H9 (cell line): Measurements from ENCODE around the gene MPHOSPH10. TPM values are rescaled to one million over a fixed set of nuclear protein-coding genes. Genes with fewer than 3 reads are reported as not detected.

Source experiments
- DNase-seq: peaks from one replicate; pipeline ENCODE4 v3.0.0-alpha.2; 2017
- H2AFZ ChIP-seq: one replicate; pipeline ENCODE4 v1.6.1; 2013; ENCODE audit warnings: mild to moderate bottlenecking, low read length, control low read depth, moderate library complexity
- H2AK5ac ChIP-seq: 2 replicates; pipeline ENCODE4 v1.6.1; 2013; ENCODE audit warnings: low read length, control low read depth, mixed read lengths; ENCODE audit not compliant: insufficient read length
- H2BK120ac ChIP-seq: one replicate; pipeline ENCODE4 v1.6.1; 2013; ENCODE audit warnings: low read depth, mild to moderate bottlenecking, low read length, control low read depth, inconsistent platforms; ENCODE audit not compliant: poor library complexity, severe bottlenecking
- H2BK12ac ChIP-seq: 2 replicates; pipeline ENCODE4 v1.6.1; 2013; ENCODE audit warnings: low read length, control low read depth, mixed read lengths, low read depth; ENCODE audit not compliant: insufficient read length
- H2BK15ac ChIP-seq: 2 replicates; pipeline ENCODE4 v1.6.1; 2013; ENCODE audit warnings: low read depth, low read length, control low read depth
- H2BK20ac ChIP-seq: one replicate; pipeline ENCODE4 v1.6.1; 2013; ENCODE audit warnings: low read depth, mild to moderate bottlenecking, low read length, control low read depth, inconsistent platforms; ENCODE audit not compliant: poor library complexity, severe bottlenecking
- H2BK5ac ChIP-seq: 2 replicates; pipeline ENCODE4 v1.6.1; 2013; ENCODE audit warnings: low read length, control low read depth, mixed read lengths; ENCODE audit not compliant: insufficient read length
- H3K14ac ChIP-seq: 2 replicates; pipeline ENCODE4 v1.6.1; 2013; ENCODE audit warnings: low read length, control low read depth; ENCODE audit not compliant: insufficient read depth
- H3K18ac ChIP-seq: 2 replicates; pipeline ENCODE4 v1.6.1; 2013; ENCODE audit warnings: low read depth, mild to moderate bottlenecking, mixed read lengths, low read length, control low read depth; ENCODE audit not compliant: insufficient read length
- H3K23ac ChIP-seq: 2 replicates; pipeline ENCODE4 v1.6.1; 2013; ENCODE audit warnings: low read length, control low read depth, mixed read lengths, low read depth; ENCODE audit not compliant: insufficient read length
- H3K23me2 ChIP-seq: 2 replicates; pipeline ENCODE4 v1.6.1; 2013; ENCODE audit warnings: low read depth, mild to moderate bottlenecking, mixed read lengths, low read length, control low read depth; ENCODE audit not compliant: insufficient read length, poor library complexity, severe bottlenecking
- H3K27ac ChIP-seq: 2 replicates; pipeline ENCODE4 v1.5.1; 2013; ENCODE audit warnings: low read length, control low read depth, mixed read lengths, low read depth; ENCODE audit not compliant: insufficient read length
- H3K27me3 ChIP-seq: 2 replicates; pipeline ENCODE4 v1.6.1; 2013; ENCODE audit warnings: low read length, control low read depth, inconsistent platforms; ENCODE audit not compliant: insufficient read depth
- H3K4ac ChIP-seq: 2 replicates; pipeline ENCODE4 v1.6.1; 2013; ENCODE audit warnings: low read depth, mild to moderate bottlenecking, control low read depth, inconsistent platforms, low read length, moderate library complexity
- H3K4me1 ChIP-seq: 2 replicates; pipeline ENCODE4 v1.6.1; 2013; ENCODE audit warnings: low read length, control low read depth, inconsistent platforms; ENCODE audit not compliant: insufficient read depth
- H3K4me2 ChIP-seq: 2 replicates; pipeline ENCODE4 v1.6.1; 2013; ENCODE audit warnings: low read length, control low read depth, mixed read lengths; ENCODE audit not compliant: insufficient read length, insufficient read depth
- H3K56ac ChIP-seq: 2 replicates; pipeline ENCODE4 v1.6.1; 2013; ENCODE audit warnings: low read depth, mild to moderate bottlenecking, mixed read lengths, low read length, control low read depth; ENCODE audit not compliant: insufficient read length
- H3K79me1 ChIP-seq: 2 replicates; pipeline ENCODE4 v1.6.1; 2013; ENCODE audit warnings: low read depth, mild to moderate bottlenecking, moderate library complexity, low read length, control low read depth, inconsistent platforms; ENCODE audit not compliant: insufficient read depth, poor library complexity, severe bottlenecking
- H3K79me2 ChIP-seq: 2 replicates; pipeline ENCODE4 v1.6.1; 2013; ENCODE audit warnings: low read length, control low read depth, inconsistent platforms; ENCODE audit not compliant: insufficient read depth
- H3K9ac ChIP-seq: 2 replicates; pipeline ENCODE4 v1.6.1; 2013; ENCODE audit warnings: low read length, control low read depth, mixed read lengths; ENCODE audit not compliant: insufficient read length; ENCODE audit errors: extremely low read depth
- H3K9me3 ChIP-seq: one replicate; pipeline ENCODE4 v1.6.1; 2013; ENCODE audit warnings: low read depth, low read length, inconsistent platforms; ENCODE audit not compliant: control insufficient read depth
- H3T11ph ChIP-seq: one replicate; pipeline ENCODE4 v1.6.1; 2013; ENCODE audit warnings: mild to moderate bottlenecking, low read length, control low read depth, inconsistent platforms
- H4K20me1 ChIP-seq: one replicate; pipeline ENCODE4 v1.6.1; 2013; ENCODE audit not compliant: control insufficient read depth, insufficient read length, insufficient read depth
- H4K5ac ChIP-seq: 2 replicates; pipeline ENCODE4 v1.6.1; 2013; ENCODE audit warnings: low read depth, mild to moderate bottlenecking, mixed read lengths, low read length, control low read depth; ENCODE audit not compliant: insufficient read length
- H4K8ac ChIP-seq: replicated peaks from 2 replicates; pipeline ENCODE4 v1.6.1; 2013; ENCODE audit warnings: low read length, control low read depth, mixed read lengths, low read depth; ENCODE audit not compliant: insufficient read length
- H4K91ac ChIP-seq: 2 replicates; pipeline ENCODE4 v1.6.1; 2013; ENCODE audit warnings: low read depth, mild to moderate bottlenecking, moderate library complexity, mixed read lengths, low read length, control low read depth; ENCODE audit not compliant: insufficient read length
- H3K27ac Mint-ChIP-seq, 3 experiments: 2 replicates in 2 of 3; 3 replicates in 1 of 3; pipeline ENCODE4 v1.8.0; 2020 to 2021; ENCODE audit warnings: mixed read lengths in 3 of 3, mild to moderate bottlenecking in 1 of 3, moderate library complexity in 1 of 3
- H3K27me3 Mint-ChIP-seq: 2 replicates; pipeline ENCODE4 v1.8.0; 2021; ENCODE audit warnings: low read depth, mild to moderate bottlenecking, moderate library complexity, mixed read lengths
- H3K36me3 Mint-ChIP-seq, 3 experiments: 2 replicates in 2 of 3; 3 replicates in 1 of 3; pipeline ENCODE4 v1.8.0; 2020 to 2021; ENCODE audit warnings: low read depth in 3 of 3, mixed read lengths in 3 of 3; ENCODE audit not compliant: insufficient read depth in 1 of 3
- H3K4me1 Mint-ChIP-seq, 2 experiments: 2 replicates each; pipeline ENCODE4 v1.8.0; 2020; ENCODE audit warnings: mixed read lengths in 2 of 2
- H3K4me3 Mint-ChIP-seq, 2 experiments: 2 replicates in 1 of 2; 3 replicates in 1 of 2; pipeline ENCODE4 v1.8.0; 2020 to 2021; ENCODE audit warnings: mild to moderate bottlenecking in 2 of 2, mixed read lengths in 2 of 2, moderate library complexity in 1 of 2
- H3K9me3 Mint-ChIP-seq, 2 experiments: 2 replicates in 1 of 2; 3 replicates in 1 of 2; pipeline ENCODE4 v1.8.0; 2020; ENCODE audit warnings: mild to moderate bottlenecking in 2 of 2, mixed read lengths in 2 of 2, moderate library complexity in 1 of 2
- WGBS: extraction: QIAGEN DNeasy Blood & Tissue Kit; methylation state at CpG from one replicate; pipeline ENCODE4 v1.1.7; 2013; ENCODE audit warnings: missing lambda C conversion rate, low lambda C conversion rate, mixed read lengths; ENCODE audit not compliant: insufficient read length; ENCODE audit errors: extremely low coverage; 5-methylcytosine and 5-hydroxymethylcytosine counted together
- total RNA-seq: library from RNA; stranded (reverse); gene quantifications from 2 replicates; pipeline ENCODE4 v1.2.1, GENCODE V29; 2021
- TF ChIP-seq, protein P1 (sequence below): fragments of 200-600 bp; sonication (generic); conservative IDR thresholded peaks from 3 replicates; pipeline ENCODE4 v1.8.0; 2021; ENCODE audit warnings: antibody characterized with exemption, mild to moderate bottlenecking

The MPHOSPH10 gene
- total RNA-seq, 1 experiment from 2014 or later, result 42.1 TPM

DNA sequence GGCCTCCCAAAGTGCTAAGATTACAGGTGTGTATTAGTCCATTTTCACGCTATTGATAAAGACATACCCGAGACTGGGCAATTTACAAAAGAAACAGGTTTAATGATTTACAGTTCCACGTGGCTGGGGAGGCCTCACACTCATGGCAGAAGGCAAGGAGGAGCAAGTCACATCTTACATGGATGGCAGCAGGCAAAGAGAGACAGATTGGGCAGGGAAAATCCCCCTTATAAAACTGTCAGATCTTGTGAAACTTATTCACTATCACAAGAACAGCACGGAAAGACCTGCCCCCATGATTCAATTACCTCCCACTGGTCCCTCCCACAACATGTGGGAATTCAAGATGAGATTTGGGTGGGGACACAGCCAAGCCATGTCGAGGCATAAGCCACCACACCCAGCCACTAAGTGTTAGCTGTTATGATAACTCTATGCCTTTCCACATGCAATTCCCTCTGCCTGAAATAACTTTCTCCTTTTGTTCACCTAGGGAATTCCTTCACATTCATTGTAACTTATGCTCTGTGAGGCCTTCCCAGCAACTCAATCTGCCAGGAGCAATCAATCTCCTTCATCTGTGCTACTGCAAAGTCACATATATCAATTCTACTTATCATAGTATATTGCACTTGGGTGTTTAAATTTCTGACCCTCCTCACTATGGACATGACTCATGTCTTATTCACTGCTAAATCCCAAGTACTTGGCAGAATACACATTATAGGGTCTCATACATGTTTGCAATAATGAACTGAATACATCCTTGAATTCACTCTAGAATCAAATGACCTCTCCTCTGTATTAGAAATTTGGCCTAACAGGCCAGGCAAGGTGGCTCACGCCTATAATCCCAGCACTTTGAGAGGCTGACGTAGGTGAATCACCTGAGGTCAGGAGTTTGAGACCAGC is 7.8 kb upstream of the MPHOSPH10 start:
- peaks cover 14 to 41% (median 20%) of the 10 kb centered on the region in 3 experiments; a peak in 6 of 7 replicates for H3K36me3 Mint-ChIP-seq
- no peak overlapping the region for H2AK5ac ChIP-seq
- WGBS, result no CpG with 5 or more reads among the region's 7 CpGs

More for the DNA sequence above, 7.8 kb upstream of the MPHOSPH10 start:
- Histone ChIP-seq H3K79me1 (no peaks in the 10 kb centered on the region), H3K18ac (no peak overlapping the region), H3K9ac (no peak overlapping the region), H4K5ac (no peak overlapping the region), H4K91ac (no peak overlapping the region), H2BK5ac (no peak overlapping the region), H3K14ac (no peak overlapping the region), H3K79me2 (no peaks in the 10 kb centered on the region), H2BK120ac (no peak overlapping the region), H3K23ac (no peak overlapping the region), H3K27me3 (no peaks in the 10 kb centered on the region), H2AFZ (no peak overlapping the region), H4K8ac (no peak overlapping the region), H3T11ph (no peak overlapping the region), H3K4me2 (no peak overlapping the region), H2BK15ac (no peak overlapping the region), H3K9me3 (no peaks in the 10 kb centered on the region), H3K4me1 (no peaks in the 10 kb centered on the region), H2BK12ac (no peak overlapping the region), H2BK20ac (no peak overlapping the region), H4K20me1 (no peaks in the 10 kb centered on the region), H3K27ac (no peak overlapping the region), H3K56ac (no peak overlapping the region), H3K23me2 (no peaks in the 10 kb centered on the region), H3K4ac (no peak overlapping the region)
- Mint-ChIP-seq H3K9me3 (no peaks in the 10 kb centered on the region), H3K27me3 (no peaks in the 10 kb centered on the region), H3K4me1 (no peaks in the 10 kb centered on the region), H3K27ac (no peak overlapping the region), H3K4me3 (no peak overlapping the region)
- DNase-seq, result no peak
- TF ChIP-seq, protein P1, sequence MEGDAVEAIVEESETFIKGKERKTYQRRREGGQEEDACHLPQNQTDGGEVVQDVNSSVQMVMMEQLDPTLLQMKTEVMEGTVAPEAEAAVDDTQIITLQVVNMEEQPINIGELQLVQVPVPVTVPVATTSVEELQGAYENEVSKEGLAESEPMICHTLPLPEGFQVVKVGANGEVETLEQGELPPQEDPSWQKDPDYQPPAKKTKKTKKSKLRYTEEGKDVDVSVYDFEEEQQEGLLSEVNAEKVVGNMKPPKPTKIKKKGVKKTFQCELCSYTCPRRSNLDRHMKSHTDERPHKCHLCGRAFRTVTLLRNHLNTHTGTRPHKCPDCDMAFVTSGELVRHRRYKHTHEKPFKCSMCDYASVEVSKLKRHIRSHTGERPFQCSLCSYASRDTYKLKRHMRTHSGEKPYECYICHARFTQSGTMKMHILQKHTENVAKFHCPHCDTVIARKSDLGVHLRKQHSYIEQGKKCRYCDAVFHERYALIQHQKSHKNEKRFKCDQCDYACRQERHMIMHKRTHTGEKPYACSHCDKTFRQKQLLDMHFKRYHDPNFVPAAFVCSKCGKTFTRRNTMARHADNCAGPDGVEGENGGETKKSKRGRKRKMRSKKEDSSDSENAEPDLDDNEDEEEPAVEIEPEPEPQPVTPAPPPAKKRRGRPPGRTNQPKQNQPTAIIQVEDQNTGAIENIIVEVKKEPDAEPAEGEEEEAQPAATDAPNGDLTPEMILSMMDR, result no peak
